WERI-Rb-1 (cell line): ENCODE measurements around the gene DSCAM.
"Not testable (repeated sequence)": the region's sequence is repeated elsewhere in the genome, so short reads cannot be mapped to it uniquely, and the experiment has no call there.

Source experiments
- DNase-seq: peaks from one replicate; pipeline ENCODE4 v3.0.0-alpha.2; 2020
- H3K27ac ChIP-seq: fragments of 250-450 bp; sonication (Bioruptor Pico); 2 replicates; pipeline ENCODE4 v1.5.1; 2020; ENCODE audit warnings: mild to moderate bottlenecking, moderate library complexity
- H3K27me3 ChIP-seq: fragments of 250-450 bp; sonication (Bioruptor Pico); 2 replicates; pipeline ENCODE4 v1.5.1; 2021; ENCODE audit warnings: mild to moderate bottlenecking, low read depth, moderate library complexity; ENCODE audit not compliant: insufficient read depth, severe bottlenecking
- H3K36me3 ChIP-seq: fragments of 250-450 bp; sonication (Bioruptor Pico); 2 replicates; pipeline ENCODE4 v1.5.1; 2020; ENCODE audit warnings: mild to moderate bottlenecking, moderate library complexity
- H3K4me3 ChIP-seq: 2 replicates; pipeline ENCODE4 v1.5.1; 2011; ENCODE audit warnings: low read depth, mild to moderate bottlenecking, control low read depth, low read length
- H3K9me3 ChIP-seq: fragments of 250-450 bp; sonication (Bioruptor Pico); 2 replicates; pipeline ENCODE4 v1.5.1; 2021; ENCODE audit warnings: mild to moderate bottlenecking, moderate library complexity; ENCODE audit not compliant: severe bottlenecking
- CTCF ChIP-seq: IDR thresholded peaks from 2 replicates; pipeline ENCODE4 v1.5.1; 2011; ENCODE audit warnings: low read depth, mild to moderate bottlenecking, control low read depth, inconsistent platforms, low read length

Gene DSCAM

GRCh38 chr21:40041446-40041845, 805.5 kb downstream of the DSCAM start:
- DNase-seq: no peak
- Histone ChIP-seq H3K27ac (no peak overlapping the region), H3K9me3 (no peaks in the 10 kb centered on the region), H3K27me3 (no peaks in the 10 kb centered on the region), H3K4me3 (no peak overlapping the region), H3K36me3 (no peaks in the 10 kb centered on the region)
- TF ChIP-seq CTCF: no peak

GRCh38 chr21:40033156-40033782, 813.7 kb downstream of the DSCAM start:
- not testable (repeated sequence) for H3K4me3 ChIP-seq, H3K36me3 ChIP-seq, DNase-seq, H3K27ac ChIP-seq, H3K9me3 ChIP-seq, H3K27me3 ChIP-seq

GRCh38 chr21:40029888-40030287, 817.1 kb downstream of the DSCAM start:
- Histone ChIP-seq H3K36me3 (no peaks in the 10 kb centered on the region), H3K4me3 (no peak overlapping the region), H3K27me3 (peaks cover 8% of the 10 kb centered on the region), H3K27ac (no peak overlapping the region), H3K9me3 (no peaks in the 10 kb centered on the region)
- TF ChIP-seq CTCF: no peak
- no peak for DNase-seq

GRCh38 chr21:40028393-40028792, 818.6 kb downstream of the DSCAM start:
- DNase-seq, H3K4me3 ChIP-seq: not testable (repeated sequence)

GRCh38 chr21:40021558-40022351, 825.2 kb downstream of the DSCAM start:
- TF ChIP-seq CTCF: no peak
- no peak for DNase-seq
- H3K9me3 ChIP-seq: peaks cover 5% of the 10 kb centered on the region
- no peak overlapping the region for H3K4me3 ChIP-seq
- H3K27ac ChIP-seq: no peak overlapping the region
- peaks cover 9% of the 10 kb centered on the region for H3K27me3 ChIP-seq
- H3K36me3 ChIP-seq: no peaks in the 10 kb centered on the region

More at GRCh38 chr21:40028393-40028792, 818.6 kb downstream of the DSCAM start:
- H3K27me3 ChIP-seq, H3K9me3 ChIP-seq, H3K27ac ChIP-seq, H3K36me3 ChIP-seq: not testable (repeated sequence)

- peaks cover 5% of the 10 kb centered on the region for H3K9me3 ChIP-seq
- DNase-seq: no peak
- H3K27ac ChIP-seq: no peak overlapping the region
Measured at GRCh38 chr21:40020651-40021050, 826.3 kb downstream of the DSCAM start.

More at GRCh38 chr21:40020651-40021050, 826.3 kb downstream of the DSCAM start:
- Histone ChIP-seq H3K27me3 (peaks cover 9% of the 10 kb centered on the region), H3K36me3 (no peaks in the 10 kb centered on the region), H3K4me3 (no peak overlapping the region)
- no peak for TF ChIP-seq CTCF
